A549 treated with ZK216348 at 1 μM for 4 hours (cell line): Measurements from ENCODE around the gene FAM184A. TPM values are rescaled to one million over a fixed set of nuclear protein-coding genes. Genes with fewer than 3 reads are reported as not detected.

ENCODE experiments used
- total RNA-seq: library from RNA; stranded (reverse); fragments of 200-300 nt; extraction: Qiagen RNA extraction; gene quantifications from 5 replicates; pipeline ENCODE4 v1.2.3, GENCODE V29; 2022; ENCODE audit warnings: low read depth

FAM184A gene
- total RNA-seq: not detected in 5 replicates

DNA sequence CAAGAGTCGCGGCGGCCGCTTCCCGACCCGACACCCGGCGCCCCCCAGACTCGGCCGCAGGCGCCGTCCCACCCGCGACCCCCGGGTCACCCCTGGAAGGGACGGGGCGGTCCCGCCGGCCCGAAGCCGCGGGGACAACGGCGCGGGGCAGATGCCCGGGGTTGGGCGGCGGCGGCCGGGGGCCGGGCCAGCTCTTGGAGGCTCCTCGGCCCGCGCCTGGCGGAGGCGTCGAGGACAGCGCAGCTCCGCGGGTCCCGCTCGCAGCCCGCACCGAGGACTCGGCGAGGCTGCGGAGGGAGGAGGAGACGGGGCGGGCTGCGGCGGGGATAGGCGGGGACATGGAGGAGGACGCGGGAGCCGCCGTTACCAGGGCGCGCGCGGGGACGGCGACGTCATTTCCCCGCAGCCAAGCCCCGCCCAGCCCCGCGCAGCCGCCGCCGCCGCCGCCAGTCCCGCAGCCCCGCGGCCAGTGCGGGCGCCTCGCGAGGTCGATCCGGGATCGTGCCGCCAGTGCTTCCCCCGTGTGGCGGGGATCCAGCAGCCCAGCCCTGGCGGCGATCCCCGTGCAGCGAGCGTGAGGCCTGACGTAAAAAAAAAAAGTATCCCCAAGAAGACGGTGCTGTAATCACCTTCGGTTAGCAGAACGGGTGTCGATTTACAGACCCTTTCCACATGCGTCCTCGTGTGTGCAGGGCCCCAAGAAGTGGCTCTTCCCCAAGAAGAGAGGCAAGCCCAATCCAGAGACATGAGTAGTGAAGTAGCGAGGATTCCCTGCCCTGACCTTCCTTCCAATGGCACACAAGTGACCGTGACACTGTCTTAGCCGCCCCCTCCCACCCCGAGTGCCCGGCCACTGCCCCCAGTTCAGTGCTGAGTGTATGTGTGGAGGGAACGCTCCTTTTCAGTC is at the start of gene FAM184A:
FAM184A (minus strand) TSS at position 289 of the 907 bp plus-strand sequence. CDS start 365 bp downstream, outside the sequence.

DNA sequence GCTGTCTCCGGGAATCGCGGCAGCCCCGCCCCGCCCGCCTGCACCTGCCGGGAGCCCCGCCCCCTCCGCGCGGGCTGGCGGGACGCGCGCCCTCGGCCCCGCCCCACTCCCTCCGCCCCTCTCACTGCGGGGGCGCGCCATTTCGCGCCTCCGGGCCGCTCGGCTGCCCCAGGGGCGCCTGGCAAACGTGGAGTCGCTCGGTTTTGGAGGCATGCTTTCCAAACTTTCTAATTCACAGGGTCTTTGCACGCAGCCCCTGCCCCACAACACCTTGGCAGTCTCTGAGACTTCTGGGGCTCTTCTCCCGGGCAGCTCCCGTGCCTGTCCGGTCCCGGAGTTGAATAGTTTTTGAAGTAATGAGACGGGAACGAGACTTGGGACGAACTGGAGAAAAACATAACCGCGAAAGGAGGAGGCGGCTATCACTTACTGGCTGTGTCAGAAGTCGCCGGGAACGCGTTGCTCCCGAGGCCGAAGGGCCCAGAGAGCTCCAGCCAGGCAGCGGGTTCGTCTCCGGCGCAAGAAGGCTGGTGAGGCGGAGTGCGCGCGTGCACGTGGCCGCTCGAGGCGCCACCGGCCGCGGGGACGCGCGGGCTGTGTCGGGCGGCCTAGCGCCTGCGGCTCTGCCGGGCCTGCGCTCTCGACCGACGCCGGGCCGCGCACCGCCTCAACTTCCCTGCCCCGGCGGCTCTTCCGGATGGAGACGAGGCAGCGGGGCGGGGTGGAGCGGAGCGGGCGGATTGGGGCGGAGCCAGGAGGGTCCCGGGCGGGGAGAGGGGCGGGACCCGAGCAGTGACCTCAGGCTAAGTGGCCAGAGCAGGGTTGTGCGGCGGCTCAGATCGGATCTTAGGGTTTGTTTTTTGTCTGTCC is 143.8 kb downstream of the FAM184A start, which contains the start of gene MCM9:
MCM9 (minus strand) TSS at position 699 of the 870 bp plus-strand sequence. CDS start 3,436 bp downstream, outside the sequence.

Other genes with a start within 250 kb of the FAM184A start
- 8.3 to 10.9 TPM (median 9.6 TPM) in 5 replicates for gene ASF1A, start 184.5 kb downstream of the FAM184A start, total RNA-seq
- gene MCM9, start 143.5 kb downstream of the FAM184A start, total RNA-seq: 3.5 to 5.5 TPM (median 5.3 TPM) in 5 replicates